ENCODE measurements around the gene RHEX.
"Not testable (repeated sequence)": the region's sequence is repeated elsewhere in the genome, so short reads cannot be mapped to it uniquely, and the experiment has no call there.

Gene RHEX

DNA sequence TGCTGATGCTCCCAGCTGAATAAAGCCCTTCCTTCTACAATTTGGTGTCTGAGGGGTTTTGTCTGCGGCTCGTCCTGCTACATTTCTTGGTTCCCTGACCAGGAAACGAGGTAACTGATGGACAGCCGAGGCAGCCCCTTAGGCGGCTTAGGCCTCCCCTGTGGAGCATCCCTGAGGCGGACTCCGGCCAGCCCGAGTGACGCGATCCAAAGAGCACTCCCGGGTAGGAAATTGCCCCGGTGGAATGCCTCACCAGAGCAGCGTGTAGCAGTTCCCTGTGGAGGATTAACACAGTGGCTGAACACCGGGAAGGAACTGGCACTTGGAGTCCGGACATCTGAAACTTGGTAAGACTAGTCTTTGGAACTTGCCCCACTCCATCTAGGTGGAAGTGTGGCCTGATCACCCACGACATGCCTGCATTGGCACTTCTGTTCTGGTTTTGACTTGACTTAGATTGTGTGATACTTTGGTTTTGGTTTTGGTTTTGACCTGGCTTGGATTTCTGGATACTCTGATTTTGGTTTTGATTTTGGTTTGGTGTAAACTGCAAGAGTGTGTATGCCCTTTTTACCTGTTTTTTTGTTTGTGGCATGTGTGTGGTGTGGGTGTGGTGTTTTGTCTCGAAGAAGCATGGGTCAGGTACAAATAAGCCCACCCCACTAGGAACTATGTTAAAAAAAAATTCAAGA, at the start of gene RHEX:
Gene RHEX, plus strand, starts transcription at position 255 of the 692 bp plus-strand sequence. CDS start 44,656 bp downstream, outside the sequence.
- DNase-seq (ENCODE audit: low read depth in 2 of 2): not testable (repeated sequence)

- DNase-seq (ENCODE audit: low read depth in 2 of 2): no peak
Observed at GRCh38 chr1:206003854-206004800, 48.8 kb upstream of the RHEX start.

DNA sequence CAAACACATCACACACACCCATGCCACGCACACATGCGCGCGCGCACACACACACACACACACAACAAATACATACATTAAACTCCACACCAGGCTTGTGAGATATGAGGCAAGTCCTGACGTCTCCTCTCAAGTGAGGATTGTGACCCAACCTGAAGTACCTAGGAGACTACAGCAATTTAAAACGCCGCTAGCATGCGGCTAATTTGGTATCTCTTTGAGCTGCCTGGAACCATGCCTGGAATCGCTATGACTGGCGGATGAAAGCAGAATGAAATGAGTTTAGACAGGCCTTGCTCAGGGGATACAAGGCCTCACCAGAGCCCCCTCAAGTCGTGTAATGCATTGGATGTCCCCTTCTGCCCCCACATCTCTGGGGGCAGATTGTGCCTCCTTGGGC, 48.1 kb upstream of the RHEX start:
- DNase-seq (ENCODE audit: low read depth in 2 of 2): no peak

- no peak for DNase-seq (ENCODE audit: low read depth in 2 of 2)
Observed at GRCh38 chr1:206005234-206005633, 47.7 kb upstream of the RHEX start.

GRCh38 chr1:206005778-206006180, 47.2 kb upstream of the RHEX start:
- no peak for DNase-seq (ENCODE audit: low read depth in 2 of 2)

GRCh38 chr1:206006946-206007345, 46.0 kb upstream of the RHEX start:
- DNase-seq (ENCODE audit: low read depth in 2 of 2): no peak

DNA sequence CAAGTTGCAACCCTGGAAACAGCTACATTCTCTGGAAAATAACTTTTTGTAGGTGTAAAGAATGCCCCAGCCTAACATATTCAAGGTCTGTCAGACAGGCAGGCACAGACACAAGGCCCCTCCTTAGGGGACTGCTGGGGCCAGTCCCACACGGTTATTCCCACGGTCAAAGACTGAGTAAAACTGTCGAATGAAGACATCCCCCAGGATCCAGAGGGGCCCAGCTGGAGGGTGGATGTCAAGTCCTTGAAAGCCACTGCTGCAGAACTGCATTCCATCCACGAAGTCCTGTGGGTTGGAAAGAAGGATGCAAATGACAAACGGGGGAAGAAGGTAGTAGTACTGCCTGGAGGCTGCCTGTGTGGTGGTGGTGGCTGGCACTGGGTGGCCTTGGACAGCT, 42.9 kb upstream of the RHEX start:
- DNase-seq (ENCODE audit: low read depth in 2 of 2): no peak

GRCh38 chr1:206011057-206011456, 41.9 kb upstream of the RHEX start:
- peak; percentile 17 to 21 for DNase-seq (ENCODE audit: low read depth in 2 of 2)

DNA sequence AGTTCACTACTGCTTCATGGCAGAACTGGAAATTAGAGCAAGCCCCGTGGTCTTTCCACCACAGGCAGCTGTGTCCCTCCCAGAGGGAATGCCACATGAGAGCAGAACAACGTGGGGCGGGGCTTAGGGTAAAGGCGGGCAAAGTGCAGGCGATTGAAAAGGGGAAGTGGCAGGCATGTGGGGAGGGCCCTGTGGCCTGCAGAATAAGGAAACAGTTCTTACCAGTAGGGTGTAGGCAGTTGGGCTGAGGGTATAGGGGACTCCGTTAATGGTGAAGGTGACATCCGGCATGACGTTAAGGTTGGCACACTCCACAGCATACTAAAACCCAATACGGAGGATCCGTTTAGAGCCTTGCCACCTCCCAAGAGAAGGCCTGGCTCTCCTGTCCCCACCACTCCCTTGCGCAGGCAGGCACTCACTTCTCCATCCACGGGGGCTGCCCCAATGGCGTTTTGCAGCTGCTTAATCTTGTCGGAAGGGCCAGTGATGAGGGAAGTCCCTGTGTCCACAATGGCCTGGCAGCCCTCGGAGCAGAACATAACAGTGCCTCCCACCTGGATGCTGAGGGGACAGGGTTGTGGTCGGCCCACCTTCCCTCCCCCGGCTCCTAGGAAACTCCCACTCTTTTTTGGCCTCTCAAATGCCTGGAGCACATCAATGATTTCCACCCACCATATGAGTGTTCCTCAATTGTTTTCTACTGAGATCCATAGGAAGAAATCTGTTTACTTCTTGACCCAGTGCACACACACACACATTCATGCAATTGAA, 40.7 kb upstream of the RHEX start:
- no peak for DNase-seq (ENCODE audit: low read depth in 2 of 2)

- no peak for DNase-seq (ENCODE audit: low read depth in 2 of 2)
Observed at GRCh38 chr1:206013026-206013795, 39.8 kb upstream of the RHEX start.

DNA sequence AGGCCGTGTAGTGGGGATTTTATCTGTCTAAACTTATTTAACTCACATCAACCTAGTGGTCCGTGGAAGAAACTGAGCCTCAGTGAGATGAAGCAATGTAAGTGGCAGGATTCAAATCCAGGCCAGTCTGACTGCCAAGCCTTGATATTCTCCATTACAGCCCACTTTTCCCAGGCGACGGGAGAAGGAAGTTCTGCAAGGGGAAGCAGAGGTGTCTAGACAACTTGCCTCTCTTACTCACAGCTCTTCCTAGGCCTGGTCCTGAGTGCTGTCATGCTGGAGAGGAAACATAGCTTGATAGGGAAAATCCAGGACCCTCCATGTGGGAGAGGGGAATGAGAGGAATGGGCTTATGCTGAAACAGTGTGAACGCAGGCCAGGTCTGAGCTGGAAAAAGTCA, 38.4 kb upstream of the RHEX start:
- no peak for DNase-seq (ENCODE audit: low read depth in 2 of 2)

- DNase-seq (ENCODE audit: low read depth in 2 of 2): no peak
Observed at GRCh38 chr1:206015071-206015470, 37.9 kb upstream of the RHEX start.

DNA sequence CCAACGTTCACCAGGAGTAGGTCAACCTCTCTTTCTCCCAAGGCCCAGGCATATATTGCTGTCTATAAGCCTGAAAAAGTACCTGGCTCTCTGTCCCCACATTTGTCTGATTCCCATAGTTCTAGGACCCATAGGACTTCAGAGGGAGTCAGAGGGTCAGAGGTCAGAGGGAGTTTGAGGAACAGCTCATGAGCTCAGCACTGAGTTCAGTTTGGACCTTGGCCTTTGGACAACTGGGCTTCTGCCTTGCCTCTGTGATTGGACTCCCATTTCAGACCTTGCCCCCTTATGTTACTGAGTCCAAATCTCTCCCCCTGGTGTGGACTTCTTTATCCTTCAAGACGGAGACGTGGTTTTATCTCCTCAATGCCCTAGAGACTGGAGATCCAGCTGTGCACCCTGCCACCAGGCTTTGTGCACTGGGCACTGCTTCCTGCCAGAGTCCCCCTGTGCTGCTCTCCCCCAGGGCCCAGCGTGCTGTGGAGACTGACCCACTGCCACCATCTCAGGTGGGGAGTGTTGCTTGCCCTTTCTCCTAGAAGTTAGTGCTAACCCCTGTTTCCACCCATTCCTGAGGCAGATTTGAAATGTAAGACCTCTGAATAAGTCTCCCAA, 32.5 kb upstream of the RHEX start:
- DNase-seq (ENCODE audit: low read depth in 2 of 2): no peak

- no peak for DNase-seq (ENCODE audit: low read depth in 2 of 2)
Observed at GRCh38 chr1:206021008-206021625, 31.9 kb upstream of the RHEX start.

- no peak for DNase-seq (ENCODE audit: low read depth in 2 of 2)
Observed at GRCh38 chr1:206021626-206022365, 31.2 kb upstream of the RHEX start.

GRCh38 chr1:206022766-206023165, 30.2 kb upstream of the RHEX start:
- DNase-seq (ENCODE audit: low read depth in 2 of 2): no peak

GRCh38 chr1:206023695-206024094, 29.3 kb upstream of the RHEX start, which contains the start of gene CTSE:
TSS of gene CTSE (minus strand) at chr1:206023895. CDS start at chr1:206023791, 104 bp downstream.
- DNase-seq (ENCODE audit: low read depth in 2 of 2): no peak

DNA sequence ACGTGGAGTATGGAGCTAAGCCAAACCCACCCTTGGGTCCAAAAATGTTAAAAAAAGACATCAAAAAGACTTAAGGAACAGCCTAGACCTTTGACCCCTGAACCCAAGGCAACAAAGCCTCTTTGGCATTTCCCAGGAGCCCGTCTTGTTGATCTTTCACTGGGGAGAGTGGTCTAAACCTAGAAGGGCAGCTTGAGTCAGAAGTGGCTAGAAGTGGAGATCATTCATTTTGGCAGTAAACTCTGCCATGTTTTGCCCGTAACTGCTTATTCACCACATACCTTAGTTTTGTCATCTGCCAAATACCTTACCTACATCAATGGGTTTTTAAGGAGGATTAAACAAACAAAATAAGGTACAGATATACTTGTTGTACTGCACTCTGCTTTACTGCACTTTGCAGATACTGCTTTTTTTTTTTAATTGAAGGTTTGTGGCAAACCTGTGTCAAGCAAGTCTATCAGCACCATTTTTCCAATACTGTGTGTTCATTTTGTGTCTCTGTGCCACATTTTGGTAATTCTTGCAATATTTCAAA, 27.6 kb upstream of the RHEX start:
- no peak for DNase-seq (ENCODE audit: low read depth in 2 of 2)

- DNase-seq (ENCODE audit: low read depth in 2 of 2): no peak
Observed at GRCh38 chr1:206029484-206029883, 23.5 kb upstream of the RHEX start.
